Right lobe of liver (tissue), 4 donors: Measurements from ENCODE around the gene MCTP2.

ENCODE experiments used
- CTCF ChIP-seq, 4 donors: fragments of 200-600 bp in 3 of 4; fragments of 450-650 bp in 1 of 4; IDR thresholded peaks; one replicate each; pipeline versions ENCODE4 v1.5.1 to v1.8.0; 2016 to 2022; ENCODE audit warnings: antibody characterized with exemption in 4 of 4, mild to moderate bottlenecking in 2 of 4
- POLR2A ChIP-seq: fragments of 450-650 bp; IDR thresholded peaks from one replicate; pipeline ENCODE4 v1.6.1; 2017; ENCODE audit warnings: antibody characterized with exemption, mild to moderate bottlenecking
- donor health status: DM: no; HTN: no; CAD: no.
- donor health status: DM: no; HTN: no; CAD: no.
- donor health status: DM: no; HTN: yes; CAD: no.

GRCh38 chr15:94239474-94239873, 8.1 kb downstream of the MCTP2 start:
- TF ChIP-seq CTCF (IDR thresholded peaks at IDR 0.05) (no peak), POLR2A (no peak)
